Testis (tissue), 3 donors: ENCODE results near the gene PCBP4. TPM values are rescaled to one million over a fixed set of nuclear protein-coding genes. Genes with fewer than 3 reads are reported as not detected.

ENCODE experiments used
- DNase-seq: peaks from one replicate; pipeline ENCODE4 v3.0.0-alpha.2; 2019
- H3K27ac ChIP-seq, 2 donors: fragments of 200-600 bp; sonication (generic); one replicate each; pipeline ENCODE4 v1.5.1; 2019
- H3K27me3 ChIP-seq: fragments of 200-600 bp; sonication (generic); one replicate; pipeline ENCODE4 v1.5.1; 2019
- H3K36me3 ChIP-seq: fragments of 200-600 bp; sonication (generic); one replicate; pipeline ENCODE4 v1.5.1; 2017; ENCODE audit warnings: low read depth; ENCODE audit errors: missing control alignments
- H3K4me1 ChIP-seq: fragments of 200-600 bp; sonication (generic); one replicate; pipeline ENCODE4 v1.5.1; 2019
- H3K4me3 ChIP-seq, 2 donors: fragments of 200-600 bp; sonication (generic); one replicate each; pipeline ENCODE4 v1.5.1; 2017 to 2019
- H3K9me3 ChIP-seq: fragments of 200-600 bp; sonication (generic); one replicate; pipeline ENCODE4 v1.5.1; 2017
- POLR2A ChIP-seq: fragments of 450-650 bp; IDR thresholded peaks from one replicate; pipeline ENCODE4 v1.6.1; 2017; ENCODE audit warnings: antibody characterized with exemption, mild to moderate bottlenecking, moderate library complexity
- WGBS, 2 donors: methylation state at CpG; one replicate each; pipeline ENCODE4 v1.1.5; 2018; 5-methylcytosine and 5-hydroxymethylcytosine counted together
- intact Hi-C: fragments of 100-400 bp; cut with DNase I; formaldehyde crosslinking; loops from one replicate; pipeline ENCODE4 v1.15.1; 2023; ENCODE audit warnings: low total_unique reads
- polyA plus RNA-seq: library from polyadenylated mRNA; stranded (reverse); fragments of 350-450 nt; fragmentation: Illumina TruSeq; extraction: RNeasy Lipid Tissue Mini Kit (QIAGEN cat#74804); gene quantifications from one replicate; pipeline ENCODE4 v1.2.3, GENCODE V29; 2014; ENCODE audit warnings: low read depth, low replicate concordance; ENCODE audit not compliant: insufficient read depth
- total RNA-seq, 2 donors: library from RNA; depleted of rRNA; stranded (reverse); fragments of >200 nt; gene quantifications; one replicate each; pipeline ENCODE4 v1.2.3, GENCODE V29; 2016
- TF ChIP-seq, protein P1 (sequence below), 3 experiments: fragments of 450-650 bp in 2 of 3; fragments of 200-600 bp in 1 of 3; sonication (generic) in 1 of 3; IDR thresholded peaks; one replicate each; pipeline ENCODE4 v1.5.1; 2016 to 2019; ENCODE audit warnings: antibody characterized with exemption in 3 of 3, mild to moderate bottlenecking in 2 of 3, moderate library complexity in 1 of 3

The PCBP4 gene
- total and polyA plus RNA-seq, 3 donors from 2014 or later, result 35.8 to 54.1 (median 47.1) TPM

DNA sequence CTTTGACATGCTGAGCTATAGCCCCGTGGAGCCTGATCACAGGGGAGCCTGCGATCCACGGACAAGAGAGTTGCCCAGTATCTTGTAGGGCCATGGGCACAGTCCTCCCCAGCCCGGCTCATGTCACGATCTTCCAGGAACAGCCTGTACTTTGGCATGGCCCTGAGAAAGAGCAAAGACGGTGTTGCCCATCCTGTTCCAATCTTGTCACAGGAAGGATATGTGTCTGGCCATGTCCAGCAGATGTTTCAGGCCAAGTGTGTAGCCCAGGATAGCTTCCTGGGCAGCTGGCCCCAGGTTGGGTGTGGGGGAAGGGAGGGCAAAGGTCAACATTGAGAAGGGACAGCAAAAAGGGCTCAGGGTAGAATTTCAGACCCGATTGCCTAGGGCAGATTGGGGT, 45.4 kb upstream of the PCBP4 start:
- Histone ChIP-seq H3K4me3 (no peak overlapping the region), H3K27me3 (no peaks in the 10 kb centered on the region), H3K27ac (no peak overlapping the region), H3K4me1 (peaks cover 3% of the 10 kb centered on the region), H3K36me3 (no peaks in the 10 kb centered on the region), H3K9me3 (no peaks in the 10 kb centered on the region)
- no peak for DNase-seq
- intact Hi-C loops, result no loop called here
- 62 to 96% methylated on average over 4 to 7 of the region's 7 CpGs for WGBS, 2 donors
- TF ChIP-seq, protein P1, sequence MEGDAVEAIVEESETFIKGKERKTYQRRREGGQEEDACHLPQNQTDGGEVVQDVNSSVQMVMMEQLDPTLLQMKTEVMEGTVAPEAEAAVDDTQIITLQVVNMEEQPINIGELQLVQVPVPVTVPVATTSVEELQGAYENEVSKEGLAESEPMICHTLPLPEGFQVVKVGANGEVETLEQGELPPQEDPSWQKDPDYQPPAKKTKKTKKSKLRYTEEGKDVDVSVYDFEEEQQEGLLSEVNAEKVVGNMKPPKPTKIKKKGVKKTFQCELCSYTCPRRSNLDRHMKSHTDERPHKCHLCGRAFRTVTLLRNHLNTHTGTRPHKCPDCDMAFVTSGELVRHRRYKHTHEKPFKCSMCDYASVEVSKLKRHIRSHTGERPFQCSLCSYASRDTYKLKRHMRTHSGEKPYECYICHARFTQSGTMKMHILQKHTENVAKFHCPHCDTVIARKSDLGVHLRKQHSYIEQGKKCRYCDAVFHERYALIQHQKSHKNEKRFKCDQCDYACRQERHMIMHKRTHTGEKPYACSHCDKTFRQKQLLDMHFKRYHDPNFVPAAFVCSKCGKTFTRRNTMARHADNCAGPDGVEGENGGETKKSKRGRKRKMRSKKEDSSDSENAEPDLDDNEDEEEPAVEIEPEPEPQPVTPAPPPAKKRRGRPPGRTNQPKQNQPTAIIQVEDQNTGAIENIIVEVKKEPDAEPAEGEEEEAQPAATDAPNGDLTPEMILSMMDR (IDR thresholded peaks at IDR 0.05), result no peak
- no peak for TF ChIP-seq POLR2A

DNA sequence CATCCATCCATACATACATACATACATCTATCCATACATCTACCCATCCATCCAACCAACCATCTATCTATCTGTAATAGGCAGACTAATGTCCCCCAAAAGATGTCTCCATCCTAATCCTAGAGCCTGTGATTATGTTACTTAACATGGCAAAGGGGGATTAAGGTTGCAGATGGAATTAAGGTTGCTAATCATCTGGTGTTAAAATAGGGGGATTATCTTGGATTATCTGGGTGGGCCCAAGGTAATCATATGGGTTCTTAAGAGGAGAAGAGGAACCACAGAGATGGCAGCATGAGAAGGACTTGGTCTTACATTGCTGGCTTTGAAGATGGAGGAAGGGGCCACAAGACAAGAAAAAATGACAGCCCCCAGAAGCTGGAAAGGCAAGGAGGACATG, 43.2 kb upstream of the PCBP4 start:
- Histone ChIP-seq H3K27ac (no peak overlapping the region), H3K27me3 (no peaks in the 10 kb centered on the region), H3K4me1 (peaks cover 25% of the 10 kb centered on the region), H3K4me3 (no peak overlapping the region), H3K36me3 (no peaks in the 10 kb centered on the region), H3K9me3 (no peaks in the 10 kb centered on the region)
- intact Hi-C loops, result no loop called here
- DNase-seq, result no peak
- TF ChIP-seq POLR2A, result no peak
- TF ChIP-seq, protein P1 (IDR thresholded peaks at IDR 0.05), result no peak

DNA sequence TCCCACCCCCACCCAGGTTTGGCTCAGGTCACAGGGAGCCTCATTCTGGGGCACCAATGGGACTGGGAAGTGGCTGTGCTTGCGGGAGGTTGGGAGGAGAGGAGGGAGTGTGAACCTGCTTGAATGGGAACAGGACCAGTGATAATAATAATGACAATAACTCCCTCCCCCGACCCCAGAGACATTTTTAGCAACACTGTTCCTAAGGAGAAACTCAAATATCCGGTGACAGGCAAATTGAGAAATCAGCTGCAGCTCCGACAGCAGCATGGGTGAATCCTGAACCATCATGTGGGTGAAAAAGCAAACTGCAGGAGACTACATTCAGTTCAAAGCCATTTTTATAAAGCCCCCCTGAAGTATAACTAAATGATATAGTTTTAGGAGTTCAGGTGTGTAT, 40.0 kb upstream of the PCBP4 start:
- Histone ChIP-seq H3K4me1 (peaks cover 39% of the 10 kb centered on the region), H3K27me3 (no peaks in the 10 kb centered on the region), H3K36me3 (no peaks in the 10 kb centered on the region), H3K27ac (no peak overlapping the region), H3K4me3 (no peak overlapping the region), H3K9me3 (no peaks in the 10 kb centered on the region)
- intact Hi-C loops, result loop anchor here (10.0 kb wide), 1 partner anchor 48 kb away; the partner anchor contains the start of gene DUSP7
- DNase-seq, result no peak
- no peak for TF ChIP-seq POLR2A
- TF ChIP-seq, protein P1 (IDR thresholded peaks at IDR 0.05), result no peak
- WGBS, 2 donors, result 55 to 63% methylated on average over 4 of the region's 4 CpGs

DNA sequence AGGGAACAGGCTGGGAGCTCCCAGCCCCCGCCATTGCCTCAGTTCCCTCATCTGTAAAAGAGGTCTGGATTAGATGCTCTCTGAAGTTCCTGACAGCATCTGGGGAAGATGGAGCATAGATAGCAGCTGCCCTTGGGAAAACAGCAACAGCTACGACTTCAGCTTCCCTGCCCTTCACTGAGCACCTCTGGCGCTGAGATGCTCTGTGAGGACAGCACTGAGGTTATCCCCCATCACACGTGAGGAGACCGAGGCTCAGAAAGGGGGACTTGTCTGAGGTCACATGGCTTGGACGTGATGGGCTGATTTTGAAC, 39.5 kb upstream of the PCBP4 start:
- Histone ChIP-seq H3K27ac (no peak overlapping the region), H3K4me1 (peaks cover 39% of the 10 kb centered on the region), H3K36me3 (no peaks in the 10 kb centered on the region), H3K27me3 (no peaks in the 10 kb centered on the region), H3K9me3 (no peaks in the 10 kb centered on the region), H3K4me3 (no peak overlapping the region)
- 55 to 72% methylated on average over 5 to 6 of the region's 6 CpGs for WGBS, 2 donors
- no peak for DNase-seq
- no peak for TF ChIP-seq POLR2A
- TF ChIP-seq, protein P1 (IDR thresholded peaks at IDR 0.05), result no peak
- intact Hi-C loops, result loop anchor here (10.0 kb wide), 1 partner anchor 48 kb away; the partner anchor contains the start of gene DUSP7

DNA sequence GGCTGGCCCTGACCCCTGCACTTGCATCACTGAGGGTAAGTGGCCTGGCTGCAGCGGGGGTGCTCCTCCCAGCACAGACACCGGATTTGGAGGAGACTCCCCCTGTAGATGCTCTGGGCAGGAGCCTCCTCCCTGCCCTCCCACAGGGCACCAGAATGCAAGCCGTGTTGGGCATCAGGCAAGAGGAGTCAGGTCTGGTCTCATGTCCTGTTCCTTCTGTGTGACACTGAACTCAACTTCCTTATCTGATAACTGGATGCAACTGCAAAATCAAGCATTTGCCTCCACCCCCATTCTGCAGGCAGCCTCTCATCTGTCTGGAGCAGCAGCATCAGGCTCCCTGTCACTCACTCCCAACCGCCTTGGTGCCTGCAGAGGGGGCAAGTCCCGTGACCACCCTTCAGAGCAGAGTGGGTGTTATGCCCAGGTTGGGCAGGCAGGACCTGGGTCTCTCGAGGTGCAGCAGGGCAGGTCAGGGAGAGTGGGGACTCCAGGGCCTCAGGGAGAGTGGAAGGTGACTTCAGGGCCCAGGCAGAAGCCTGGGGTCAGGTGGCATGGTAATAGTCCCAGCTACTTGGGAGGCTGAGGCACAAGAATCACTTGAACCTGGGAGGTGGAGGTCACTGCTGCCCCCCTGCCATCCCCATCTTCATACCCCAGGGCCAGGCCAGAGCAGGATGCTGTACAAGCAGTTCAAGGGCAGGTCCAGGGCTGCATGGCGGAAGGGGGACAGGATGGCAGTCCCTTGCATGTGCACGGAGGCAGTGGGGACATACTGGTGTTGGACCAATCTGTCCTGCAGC, 39.0 kb upstream of the PCBP4 start:
- intact Hi-C loops, result loop anchor here (10.0 kb wide), 1 partner anchor 49 kb away; the partner anchor contains the start of gene DUSP7
- Histone ChIP-seq H3K4me3 (no peak overlapping the region), H3K36me3 (no peaks in the 10 kb centered on the region), H3K9me3 (no peaks in the 10 kb centered on the region), H3K27me3 (no peaks in the 10 kb centered on the region), H3K4me1 (peaks cover 39% of the 10 kb centered on the region), H3K27ac (no peak overlapping the region)
- TF ChIP-seq, protein P1 (IDR thresholded peaks at IDR 0.05), result no peak
- no peak for TF ChIP-seq POLR2A
- peak; percentile 53 for DNase-seq
- 48 to 66% methylated on average over 4 to 7 of the region's 8 CpGs for WGBS, 2 donors
